T-cell (primary cell): ENCODE data around the gene RAD51AP1. TPM values are rescaled to one million over a fixed set of nuclear protein-coding genes. Genes with fewer than 3 reads are reported as not detected.

Experiments
- ATAC-seq, 4 experiments: fragments of 200-7000 bp in 3 of 4; fragments of 150-1000 bp in 1 of 4; cut with Tn5 transposase; replicated peaks in 1 of 4; 1 replicate in 3 of 4; 2 replicates in 1 of 4; pipeline ENCODE4 v1.10.0; 2021; ENCODE audit warnings: moderate library complexity in 3 of 4, mild to moderate bottlenecking in 2 of 4, moderate number of reproducible peaks in 1 of 4
- CTCF ChIA-PET, 2 donors: fragments of 300-600 bp; sonication (Branson Sonifier 250); formaldehyde crosslinking; loops; one replicate each; lab custom pipeline; 2022; ENCODE audit warnings: antibody characterized with exemption in 2 of 2; lab: Charles Lee
- POLR2A ChIA-PET, 2 donors: fragments of 300-600 bp; sonication (Branson Sonifier 250); formaldehyde crosslinking; loops; one replicate each; lab custom pipeline; 2022; ENCODE audit warnings: antibody characterized with exemption in 2 of 2; lab: Charles Lee
- DNase-seq, 35 experiments: peaks; one replicate each; pipeline versions ENCODE4 v3.0.0 to v3.0.0-alpha.2; 2013 to 2023
- H3K27ac ChIP-seq: one replicate; pipeline ENCODE4 v1.5.1; 2013; ENCODE audit warnings: low read length
- H3K27me3 ChIP-seq, 2 experiments: replicated peaks in 1 of 2; 1 replicate in 1 of 2; 2 replicates in 1 of 2; pipeline versions ENCODE4 v1.6.1 to v1.7.0; 2013; ENCODE audit warnings: low read length in 1 of 2, mixed read lengths in 1 of 2; ENCODE audit not compliant: control insufficient read depth in 2 of 2, insufficient read depth in 2 of 2; ENCODE audit errors: extremely low read depth in 1 of 2
- H3K36me3 ChIP-seq, 2 donors: 1 replicate in 1 of 2; 2 replicates in 1 of 2; pipeline versions ENCODE4 v1.6.1 to v1.7.0; 2013; ENCODE audit warnings: low read length in 1 of 2; ENCODE audit not compliant: control insufficient read depth in 2 of 2, insufficient read depth in 1 of 2; ENCODE audit errors: extremely low read depth in 1 of 2
- H3K4me1 ChIP-seq, 2 experiments: 1 replicate in 1 of 2; 2 replicates in 1 of 2; pipeline versions ENCODE4 v1.6.1 to v1.7.0; 2013; ENCODE audit warnings: low read length in 2 of 2, mixed read lengths in 1 of 2; ENCODE audit not compliant: insufficient read depth in 2 of 2, control insufficient read depth in 1 of 2; ENCODE audit errors: extremely low read depth in 1 of 2
- H3K4me3 ChIP-seq, 2 donors: 1 replicate in 1 of 2; 2 replicates in 1 of 2; pipeline versions ENCODE4 v1.5.1 to v1.7.0; 2013; ENCODE audit warnings: mild to moderate bottlenecking in 2 of 2, low read length in 1 of 2, moderate library complexity in 1 of 2; ENCODE audit not compliant: control insufficient read depth in 1 of 2; ENCODE audit errors: extremely low read depth in 1 of 2
- H3K9me3 ChIP-seq: 2 replicates; pipeline ENCODE4 v1.7.0; 2013
- H3K27ac Mint-ChIP-seq, 2 donors: one replicate each; pipeline ENCODE4 v1.8.0; 2020 to 2021; ENCODE audit warnings: mild to moderate bottlenecking in 2 of 2, mixed read lengths in 2 of 2
- H3K27me3 Mint-ChIP-seq, 2 donors: one replicate each; pipeline ENCODE4 v1.8.0; 2021 to 2022; ENCODE audit warnings: mixed read lengths in 2 of 2
- H3K36me3 Mint-ChIP-seq: one replicate; pipeline ENCODE4 v1.8.0; 2021; ENCODE audit warnings: mixed read lengths
- H3K4me1 Mint-ChIP-seq, 3 donors: one replicate each; pipeline ENCODE4 v1.8.0; 2020 to 2022; ENCODE audit warnings: mixed read lengths in 3 of 3, mild to moderate bottlenecking in 1 of 3
- H3K4me3 Mint-ChIP-seq, 3 donors: one replicate each; pipeline ENCODE4 v1.8.0; 2020 to 2022; ENCODE audit warnings: mild to moderate bottlenecking in 3 of 3, mixed read lengths in 3 of 3, moderate library complexity in 3 of 3
- H3K9me3 Mint-ChIP-seq, 3 donors: one replicate each; pipeline ENCODE4 v1.8.0; 2020 to 2022; ENCODE audit warnings: mixed read lengths in 3 of 3
- WGBS: methylation state at CpG from one replicate; pipeline ENCODE4 v1.1.5; 2013; ENCODE audit warnings: missing lambda C conversion rate; ENCODE audit not compliant: insufficient coverage; 5-methylcytosine and 5-hydroxymethylcytosine counted together
- total RNA-seq, 35 experiments: library from RNA in 6 of 35; stranded (reverse) in 6 of 35; fragments of 120-200 nt in 1 of 35; gene quantifications; one replicate each; pipeline versions ENCODE4 v1.2.1 to v1.2.4 and lab custom pipeline; 2013 to 2026

The RAD51AP1 gene
- total RNA-seq, 5 donors from 2014 or later (not counting 1 experiment from before 2014, with no cell fraction given): 0.60 to 1.7 (median 0.89) TPM

- 61% methylated on average over 3 of the region's 16 CpGs for WGBS
- ChIA-PET CTCF (no interaction called here), POLR2A (no interaction called here)
- H3K4me1 Mint-ChIP-seq: peaks cover 27 to 35% (median 32%) of the 10 kb centered on the region in 3 donors
- H3K27me3 ChIP-seq: no peaks in the 10 kb centered on the region
- no peaks in the 10 kb centered on the region for H3K9me3 Mint-ChIP-seq
- no peak for ATAC-seq
- no peaks in the 10 kb centered on the region for H3K27me3 Mint-ChIP-seq
- H3K36me3 Mint-ChIP-seq: no peaks in the 10 kb centered on the region
- no peak for DNase-seq
- H3K27ac ChIP-seq: no peak overlapping the region
- H3K9me3 ChIP-seq: no peaks in the 10 kb centered on the region
- H3K36me3 ChIP-seq: no peaks in the 10 kb centered on the region
- H3K4me1 ChIP-seq: peaks cover 8 to 12% of the 10 kb centered on the region in 2 experiments
- H3K4me3 ChIP-seq: peak overlapping the region; percentile 77 to 93
- peak overlapping the region; percentile 93 to 97 (median 95) for H3K4me3 Mint-ChIP-seq
- H3K27ac Mint-ChIP-seq: peak overlapping the region in 1 of 2 donors; percentile 99
These were observed 629 bp downstream of the RAD51AP1 start for GRCh38 chr12:4539167-4539870.

- Mint-ChIP-seq H3K4me3 (peak overlapping the region; percentile 93 to 97 (median 95)), H3K36me3 (no peaks in the 10 kb centered on the region), H3K4me1 (peaks cover 27 to 35% (median 33%) of the 10 kb centered on the region in 3 donors), H3K27me3 (no peaks in the 10 kb centered on the region), H3K9me3 (no peaks in the 10 kb centered on the region), H3K27ac (no peak overlapping the region)
- ChIA-PET CTCF (interaction anchor here in 1 of 2 donors (0.6 kb wide), 1 partner anchor 1655 kb away, joined by 6 read pairs; no protein-coding TSS in a partner anchor), POLR2A (interaction anchor here in 1 of 2 donors (0.6 kb wide), 1 partner anchor 8 kb away, joined by 6 read pairs; no protein-coding TSS in a partner anchor)
- Histone ChIP-seq H3K27me3 (no peaks in the 10 kb centered on the region), H3K27ac (no peak overlapping the region), H3K4me3 (no peak overlapping the region), H3K36me3 (no peaks in the 10 kb centered on the region), H3K9me3 (no peaks in the 10 kb centered on the region), H3K4me1 (peaks cover 8 to 12% of the 10 kb centered on the region in 2 experiments)
- WGBS: 88% methylated on average over 1 of the region's 3 CpGs
- DNase-seq (no peak), ATAC-seq (no peak)
These were observed 1.5 kb downstream of the RAD51AP1 start for GRCh38 chr12:4540170-4540569.

GRCh38 chr12:4540638-4541037 is 1.9 kb downstream of the RAD51AP1 start:
- no peaks in the 10 kb centered on the region for H3K9me3 ChIP-seq
- WGBS: no CpG with 5 or more reads among the region's 2 CpGs
- no peaks in the 10 kb centered on the region for H3K36me3 ChIP-seq
- Mint-ChIP-seq H3K4me1 (peaks cover 27 to 35% (median 34%) of the 10 kb centered on the region in 3 donors), H3K36me3 (no peaks in the 10 kb centered on the region), H3K4me3 (no peak overlapping the region), H3K27me3 (no peaks in the 10 kb centered on the region), H3K27ac (no peak overlapping the region), H3K9me3 (no peaks in the 10 kb centered on the region)
- DNase-seq (no peak), ATAC-seq (no peak)
- peaks cover 8 to 12% of the 10 kb centered on the region in 2 experiments for H3K4me1 ChIP-seq
- POLR2A ChIA-PET: interaction anchor here in 1 of 2 donors (0.6 kb wide), 1 partner anchor 9 kb away, joined by 6 read pairs; no protein-coding TSS in a partner anchor
- no peak overlapping the region for H3K4me3 ChIP-seq
- H3K27ac ChIP-seq: no peak overlapping the region
- H3K27me3 ChIP-seq: no peaks in the 10 kb centered on the region
- CTCF ChIA-PET: interaction anchor here (0.6 to 0.9 kb wide), 2 partner anchors 12 to 1655 kb away, joined by 3 to 6 read pairs; no protein-coding TSS in a partner anchor

GRCh38 chr12:4545195-4545594 is 6.5 kb downstream of the RAD51AP1 start:
- Histone ChIP-seq H3K4me1 (no peaks in the 10 kb centered on the region), H3K27me3 (no peaks in the 10 kb centered on the region), H3K27ac (no peak overlapping the region), H3K4me3 (no peak overlapping the region), H3K9me3 (no peaks in the 10 kb centered on the region), H3K36me3 (no peaks in the 10 kb centered on the region)
- ChIA-PET POLR2A (interaction anchor here in 1 of 2 donors (0.6 kb wide), 1 partner anchor 698 kb away, joined by 3 read pairs; no protein-coding TSS in a partner anchor), CTCF (no interaction called here)
- H3K27ac Mint-ChIP-seq: no peak overlapping the region
- 80% methylated on average over 1 of the region's 1 CpG for WGBS
- H3K27me3 Mint-ChIP-seq: no peaks in the 10 kb centered on the region
- ATAC-seq: no peak
- no peak overlapping the region for H3K4me3 Mint-ChIP-seq
- DNase-seq: no peak
- H3K36me3 Mint-ChIP-seq: no peaks in the 10 kb centered on the region
- H3K9me3 Mint-ChIP-seq: no peaks in the 10 kb centered on the region
- H3K4me1 Mint-ChIP-seq: peaks cover 0 to 1% (median 0%) of the 10 kb centered on the region in 3 donors

GRCh38 chr12:4552191-4552590 is 13.5 kb downstream of the RAD51AP1 start:
- DNase-seq (no peak), ATAC-seq (no peak)
- WGBS: no CpG with 5 or more reads among the region's 1 CpG
- Mint-ChIP-seq H3K9me3 (no peaks in the 10 kb centered on the region), H3K4me3 (no peak overlapping the region), H3K27me3 (no peaks in the 10 kb centered on the region), H3K36me3 (no peaks in the 10 kb centered on the region), H3K27ac (no peak overlapping the region), H3K4me1 (no peaks in the 10 kb centered on the region)
- H3K27me3 ChIP-seq: no peaks in the 10 kb centered on the region
- no peak overlapping the region for H3K27ac ChIP-seq
- no peaks in the 10 kb centered on the region for H3K9me3 ChIP-seq
- H3K4me1 ChIP-seq: no peaks in the 10 kb centered on the region
- no peaks in the 10 kb centered on the region for H3K36me3 ChIP-seq
- ChIA-PET POLR2A (no interaction called here), CTCF (no interaction called here)
- no peak overlapping the region for H3K4me3 ChIP-seq

GRCh38 chr12:4553943-4554342 is 15.3 kb downstream of the RAD51AP1 start:
- Histone ChIP-seq H3K27me3 (no peaks in the 10 kb centered on the region), H3K9me3 (no peaks in the 10 kb centered on the region), H3K36me3 (no peaks in the 10 kb centered on the region), H3K4me3 (no peak overlapping the region), H3K4me1 (no peaks in the 10 kb centered on the region), H3K27ac (no peak overlapping the region)
- no peaks in the 10 kb centered on the region for H3K36me3 Mint-ChIP-seq
- WGBS: 88% methylated on average over 4 of the region's 4 CpGs
- H3K27me3 Mint-ChIP-seq: no peaks in the 10 kb centered on the region
- no peak overlapping the region for H3K4me3 Mint-ChIP-seq
- ChIA-PET CTCF (no interaction called here), POLR2A (no interaction called here)
- no peak for DNase-seq
- H3K9me3 Mint-ChIP-seq: no peaks in the 10 kb centered on the region
- no peak overlapping the region for H3K27ac Mint-ChIP-seq
- no peaks in the 10 kb centered on the region for H3K4me1 Mint-ChIP-seq
- ATAC-seq: no peak
